ENCODE measurements around the gene TRNP1.

Gene TRNP1

DNA sequence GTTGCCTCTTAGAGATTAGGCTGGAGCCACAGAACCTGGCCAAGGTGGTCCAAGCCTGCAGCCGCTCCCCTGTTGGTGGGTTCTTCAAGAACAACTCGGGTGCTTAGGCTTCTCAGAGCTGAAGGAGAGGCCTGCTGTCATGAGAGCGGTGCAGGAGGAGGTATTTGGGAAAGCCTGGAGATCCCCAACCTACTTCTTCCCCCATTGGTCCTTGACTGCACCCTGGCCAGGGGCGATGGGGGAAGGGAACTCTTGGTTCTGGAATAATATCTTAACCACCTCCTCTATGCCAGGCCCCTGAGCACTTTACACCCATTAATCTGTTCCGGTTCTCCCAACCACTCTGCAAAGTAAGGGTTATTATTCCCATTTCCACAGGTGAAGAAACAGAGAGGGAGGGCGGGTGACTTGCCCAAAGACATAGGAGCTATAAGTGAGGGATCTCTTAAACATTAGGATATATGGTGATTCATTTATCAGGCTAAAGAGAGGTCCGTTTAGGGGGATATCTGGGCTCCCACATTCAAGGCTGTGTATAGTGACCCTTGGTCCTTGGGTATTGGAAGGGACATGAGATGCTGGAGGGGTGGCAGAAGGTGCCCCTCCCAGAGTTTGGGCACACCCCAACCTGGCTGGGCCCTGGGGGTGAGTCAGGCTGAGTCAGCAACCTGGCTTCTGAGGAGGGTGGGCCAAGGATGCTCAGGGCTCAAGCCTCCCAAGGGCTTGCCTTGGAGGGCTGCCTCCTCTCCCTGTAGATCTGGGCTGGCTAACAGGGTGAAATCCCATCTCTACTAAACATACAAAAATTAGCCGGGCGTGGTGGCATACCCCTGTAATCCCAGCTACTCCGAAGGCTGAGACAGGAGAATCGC is 5.2 kb downstream of the TRNP1 start:
- no peak overlapping the region for H3K4me3 ChIP-seq (ENCODE audit: low read depth, low read length)
- no peak for TF ChIP-seq POLR2A (IDR thresholded peaks at IDR 0.05; ENCODE audit: extremely low read depth, insufficient read length)
- TF ChIP-seq, protein P1, sequence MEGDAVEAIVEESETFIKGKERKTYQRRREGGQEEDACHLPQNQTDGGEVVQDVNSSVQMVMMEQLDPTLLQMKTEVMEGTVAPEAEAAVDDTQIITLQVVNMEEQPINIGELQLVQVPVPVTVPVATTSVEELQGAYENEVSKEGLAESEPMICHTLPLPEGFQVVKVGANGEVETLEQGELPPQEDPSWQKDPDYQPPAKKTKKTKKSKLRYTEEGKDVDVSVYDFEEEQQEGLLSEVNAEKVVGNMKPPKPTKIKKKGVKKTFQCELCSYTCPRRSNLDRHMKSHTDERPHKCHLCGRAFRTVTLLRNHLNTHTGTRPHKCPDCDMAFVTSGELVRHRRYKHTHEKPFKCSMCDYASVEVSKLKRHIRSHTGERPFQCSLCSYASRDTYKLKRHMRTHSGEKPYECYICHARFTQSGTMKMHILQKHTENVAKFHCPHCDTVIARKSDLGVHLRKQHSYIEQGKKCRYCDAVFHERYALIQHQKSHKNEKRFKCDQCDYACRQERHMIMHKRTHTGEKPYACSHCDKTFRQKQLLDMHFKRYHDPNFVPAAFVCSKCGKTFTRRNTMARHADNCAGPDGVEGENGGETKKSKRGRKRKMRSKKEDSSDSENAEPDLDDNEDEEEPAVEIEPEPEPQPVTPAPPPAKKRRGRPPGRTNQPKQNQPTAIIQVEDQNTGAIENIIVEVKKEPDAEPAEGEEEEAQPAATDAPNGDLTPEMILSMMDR (IDR thresholded peaks at IDR 0.05; ENCODE audit: low read depth, low read length) = no peak
- no peak for TF ChIP-seq MYC (IDR thresholded peaks at IDR 0.05; ENCODE audit: low read depth, low read length)
- TF ChIP-seq, protein P2, sequence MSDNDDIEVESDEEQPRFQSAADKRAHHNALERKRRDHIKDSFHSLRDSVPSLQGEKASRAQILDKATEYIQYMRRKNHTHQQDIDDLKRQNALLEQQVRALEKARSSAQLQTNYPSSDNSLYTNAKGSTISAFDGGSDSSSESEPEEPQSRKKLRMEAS (IDR thresholded peaks at IDR 0.05; ENCODE audit: low read depth, low read length) = no peak

DNA sequence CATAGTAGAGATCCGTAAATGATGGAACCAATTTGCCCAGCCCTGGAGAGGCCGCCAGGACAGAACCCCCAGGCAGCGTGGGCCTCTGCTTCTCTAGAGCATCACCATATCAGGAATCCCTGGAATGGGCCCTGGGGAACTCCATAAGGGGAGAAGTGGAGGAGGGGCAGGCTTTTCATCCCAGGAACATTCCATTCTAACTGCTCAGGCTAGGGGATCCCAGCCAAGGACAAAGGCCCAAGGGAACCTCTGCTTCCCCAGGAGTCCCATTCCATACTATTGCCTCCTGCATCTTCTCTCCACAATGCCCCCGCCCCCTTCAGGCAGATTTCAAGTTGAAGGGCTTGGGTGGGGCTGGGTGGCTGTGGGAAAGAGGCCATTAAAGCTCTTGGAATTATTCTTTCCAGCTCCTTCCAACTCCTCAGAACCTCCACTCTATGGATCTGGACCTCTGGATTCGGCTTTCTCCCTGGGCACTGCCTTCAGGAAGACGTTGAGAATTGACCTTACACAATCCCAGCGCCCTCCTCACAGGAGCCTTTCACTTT is 6.0 kb downstream of the TRNP1 start:
- DNase-seq (ENCODE audit: low read depth) = no peak
- H3K4me3 ChIP-seq (ENCODE audit: low read depth, low read length) = no peak overlapping the region
- TF ChIP-seq MYC (IDR thresholded peaks at IDR 0.05; ENCODE audit: low read depth, low read length) = no peak
- TF ChIP-seq, protein P2 (IDR thresholded peaks at IDR 0.05; ENCODE audit: low read depth, low read length) = no peak
- TF ChIP-seq, protein P1 (IDR thresholded peaks at IDR 0.05; ENCODE audit: low read depth, low read length) = no peak
- no peak for TF ChIP-seq POLR2A (IDR thresholded peaks at IDR 0.05; ENCODE audit: extremely low read depth, insufficient read length)

More for the DNA sequence above, 5.2 kb downstream of the TRNP1 start:
- DNase-seq (ENCODE audit: low read depth) = no peak

DNA sequence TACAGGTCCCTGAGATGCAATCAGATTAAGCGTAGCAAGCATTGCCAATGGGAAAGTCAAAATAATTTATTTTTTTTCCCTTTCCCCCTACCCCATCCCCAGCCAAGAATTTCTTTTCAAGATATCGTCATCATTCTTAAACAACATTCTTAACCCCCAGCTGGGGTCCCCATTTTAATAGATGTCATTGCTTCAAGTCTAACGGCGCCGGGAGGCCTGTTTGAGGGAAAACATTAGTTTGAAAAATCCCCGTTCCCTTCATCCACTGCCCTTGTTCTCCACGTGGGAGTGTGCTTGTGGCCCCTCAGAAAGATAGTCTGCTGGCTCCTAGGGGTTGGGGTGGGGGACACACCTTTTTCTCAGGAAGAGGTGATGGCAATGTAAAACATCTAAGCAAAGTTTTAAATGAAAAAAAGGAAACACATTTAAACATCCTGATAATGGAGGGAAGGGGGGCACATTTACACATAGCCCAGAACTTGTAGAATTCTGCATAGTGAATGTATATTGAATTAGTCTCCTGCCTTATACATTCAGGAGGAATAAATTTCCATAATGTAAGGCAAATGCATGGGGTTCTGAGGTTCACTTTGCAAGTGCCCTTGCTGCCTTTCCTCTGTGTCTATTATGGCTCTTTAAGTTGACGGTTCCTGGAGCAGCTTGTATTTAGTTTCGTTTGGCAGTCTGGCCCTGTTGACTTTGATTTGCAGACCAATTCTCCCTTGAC is 6.8 kb downstream of the TRNP1 start:
- no peak overlapping the region for H3K4me3 ChIP-seq (ENCODE audit: low read depth, low read length)
- TF ChIP-seq POLR2A (IDR thresholded peaks at IDR 0.05; ENCODE audit: extremely low read depth, insufficient read length) (no peak), MYC (IDR thresholded peaks at IDR 0.05; ENCODE audit: low read depth, low read length) (no peak)
- TF ChIP-seq, protein P1 (IDR thresholded peaks at IDR 0.05; ENCODE audit: low read depth, low read length) = no peak
- TF ChIP-seq, protein P2 (IDR thresholded peaks at IDR 0.05; ENCODE audit: low read depth, low read length) = no peak
- DNase-seq (ENCODE audit: low read depth) = no peak

DNA sequence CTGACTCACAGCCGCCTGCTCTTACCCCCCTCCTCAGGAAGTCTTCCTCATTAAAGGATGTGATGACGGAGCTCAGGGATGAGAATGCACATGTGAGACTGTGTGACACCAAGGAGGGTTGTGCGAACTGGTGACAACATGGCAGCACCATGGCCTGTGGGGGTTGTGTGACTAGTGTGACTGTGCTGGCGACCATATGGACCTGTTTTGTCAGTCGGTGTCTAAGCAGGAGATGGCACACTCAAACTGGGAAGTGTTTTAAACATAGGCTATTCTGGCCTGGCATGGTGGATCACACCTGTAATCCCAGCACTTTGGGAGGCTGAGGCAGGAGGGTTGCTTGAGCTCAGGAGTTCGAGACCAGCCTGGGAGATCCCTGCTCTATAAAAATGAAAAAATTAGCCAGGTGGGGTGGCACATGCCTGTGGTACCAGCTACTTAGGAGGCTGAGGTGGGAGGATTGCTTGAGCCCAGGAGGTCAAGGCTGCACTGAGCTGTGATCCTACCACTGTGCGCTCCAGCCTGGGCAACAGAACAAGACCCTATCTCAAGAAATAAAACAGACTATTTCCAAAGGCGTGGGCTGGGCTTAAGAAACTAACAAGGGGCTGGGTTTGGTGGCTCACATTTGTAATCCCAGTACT is 7.4 kb downstream of the TRNP1 start:
- TF ChIP-seq, protein P1 (IDR thresholded peaks at IDR 0.05; ENCODE audit: low read depth, low read length) = no peak
- TF ChIP-seq MYC (IDR thresholded peaks at IDR 0.05; ENCODE audit: low read depth, low read length) = no peak
- TF ChIP-seq, protein P2 (IDR thresholded peaks at IDR 0.05; ENCODE audit: low read depth, low read length) = no peak
- TF ChIP-seq POLR2A (IDR thresholded peaks at IDR 0.05; ENCODE audit: extremely low read depth, insufficient read length) = no peak
- H3K4me3 ChIP-seq (ENCODE audit: low read depth, low read length) = no peak overlapping the region
- no peak for DNase-seq (ENCODE audit: low read depth)

DNA sequence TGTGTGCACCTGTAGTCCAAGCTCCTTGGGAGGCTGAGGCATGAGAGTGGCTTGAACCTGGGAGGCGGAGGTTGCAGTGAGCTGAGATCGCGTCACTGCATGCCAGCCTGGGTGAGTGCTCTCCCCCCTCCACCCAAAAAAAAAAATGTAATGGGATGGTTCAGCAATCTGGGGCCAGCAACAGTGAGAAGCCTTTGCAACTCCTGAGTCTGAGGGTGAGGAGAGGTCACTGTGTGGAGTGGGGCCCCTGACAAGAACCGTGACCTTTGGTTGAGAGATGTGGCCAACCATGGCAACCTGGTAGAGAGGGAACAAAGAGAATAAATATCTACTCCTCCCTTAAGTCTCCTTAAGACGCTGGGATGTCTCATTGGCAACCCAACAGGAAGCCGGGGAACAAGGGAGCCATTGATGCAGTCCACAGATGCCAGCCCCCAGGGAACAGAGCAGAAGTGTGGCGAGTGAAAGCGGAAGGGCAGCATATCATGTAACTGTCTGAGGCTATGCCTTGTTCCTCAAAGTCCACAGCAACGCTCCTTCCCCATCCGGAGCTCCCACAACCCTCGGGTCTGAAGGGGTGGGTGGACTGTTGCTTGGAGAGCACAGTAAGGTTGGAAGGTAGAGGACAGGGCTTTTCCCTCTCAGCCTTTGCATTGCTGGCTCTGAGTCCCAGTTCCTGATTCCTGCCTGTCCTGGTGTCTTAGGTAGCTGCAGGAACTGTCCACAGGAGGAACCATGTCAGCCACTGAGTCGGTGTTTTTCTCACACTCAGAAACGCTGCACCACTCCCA is 8.3 kb downstream of the TRNP1 start:
- H3K4me3 ChIP-seq (ENCODE audit: low read depth, low read length) = peak overlapping the region; percentile 44
- DNase-seq (ENCODE audit: low read depth) = peak; percentile 98
- TF ChIP-seq, protein P1 (IDR thresholded peaks at IDR 0.05; ENCODE audit: low read depth, low read length) = no peak
- TF ChIP-seq, protein P2 (IDR thresholded peaks at IDR 0.05; ENCODE audit: low read depth, low read length) = peak; percentile 23; the same call in 1 of the 2 replicates
- peak; percentile 40 for TF ChIP-seq POLR2A (IDR thresholded peaks at IDR 0.05; ENCODE audit: extremely low read depth, insufficient read length)

Data from NB4 (cell line).